C1 segment of cervical spinal cord (tissue), 14 donors: ENCODE data around the gene SKAP2.

Experiments used
- DNase-seq, 14 donors: peaks; one replicate each; lab custom pipeline; 2025; lab: John Stamatoyannopoulos, UW

The SKAP2 gene

GRCh38 chr7:26667514-26668133 is 196.8 kb downstream of the SKAP2 start:
- DNase-seq, result peak in 12 of 14 donors; percentile 34 to 96 (median 70)

- peak in 2 of 14 donors; percentile 23 to 35 for DNase-seq
Observed at GRCh38 chr7:26664735-26665416, 199.5 kb downstream of the SKAP2 start.

GRCh38 chr7:26664274-26664673 is 200.1 kb downstream of the SKAP2 start:
- no peak for DNase-seq

- no peak for DNase-seq
Observed at GRCh38 chr7:26663874-26664273, 200.5 kb downstream of the SKAP2 start.

- DNase-seq, result no peak
Observed at GRCh38 chr7:26662646-26663045, 201.7 kb downstream of the SKAP2 start.

- DNase-seq, result peak in 1 of 14 donors; percentile 45
Observed at GRCh38 chr7:26659121-26659520, 205.3 kb downstream of the SKAP2 start.

GRCh38 chr7:26658389-26659084 is 205.9 kb downstream of the SKAP2 start:
- peak in 6 of 14 donors; percentile 11 to 78 (median 20) for DNase-seq

GRCh38 chr7:26657686-26658388 is 206.6 kb downstream of the SKAP2 start:
- DNase-seq, result peak in 6 of 14 donors; percentile 11 to 92 (median 22)

DNA sequence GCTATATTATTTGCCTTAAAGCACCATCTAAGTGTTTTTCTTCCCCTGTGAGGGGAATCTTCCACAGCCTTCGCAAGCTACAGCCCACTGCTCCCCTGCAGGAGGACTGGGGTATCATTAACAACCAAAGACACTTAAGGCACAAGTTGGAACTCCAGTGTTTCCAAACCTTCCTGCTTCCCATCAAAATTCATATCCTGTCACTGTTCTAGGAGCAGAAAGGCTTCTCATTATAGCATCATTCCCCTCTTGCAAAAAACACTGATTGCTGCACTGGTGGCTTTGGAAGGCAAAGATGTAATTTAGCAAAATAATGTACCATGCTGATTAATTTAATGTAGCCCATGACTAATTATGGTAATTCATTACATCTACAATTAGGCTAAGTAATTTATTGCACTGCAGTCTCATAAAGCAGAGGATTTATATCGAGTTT is 207.2 kb downstream of the SKAP2 start:
- peak in 1 of 14 donors; percentile 81 for DNase-seq

DNA sequence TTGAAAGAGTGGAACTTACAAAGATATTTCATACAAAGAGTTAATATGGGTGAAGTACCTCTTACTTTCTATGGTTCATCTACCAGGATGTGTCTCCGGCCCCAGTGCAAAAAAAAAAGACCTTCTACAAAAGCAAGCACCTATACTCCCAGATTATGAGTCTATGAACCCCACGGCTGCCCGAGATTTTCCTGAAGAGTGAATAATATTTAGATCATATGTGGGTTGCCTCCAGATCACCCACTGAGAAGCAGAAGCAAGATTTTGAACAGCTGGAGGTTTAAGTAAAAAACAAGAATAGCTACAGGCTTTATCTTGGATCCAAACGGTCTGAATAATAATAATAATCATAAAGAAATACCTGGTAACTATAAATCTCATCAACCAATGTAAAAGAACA is 207.7 kb downstream of the SKAP2 start:
- DNase-seq, result peak in 1 of 14 donors; percentile 40

- DNase-seq, result peak in 1 of 14 donors; percentile 33
Observed at GRCh38 chr7:26655781-26656180, 208.6 kb downstream of the SKAP2 start.

DNA sequence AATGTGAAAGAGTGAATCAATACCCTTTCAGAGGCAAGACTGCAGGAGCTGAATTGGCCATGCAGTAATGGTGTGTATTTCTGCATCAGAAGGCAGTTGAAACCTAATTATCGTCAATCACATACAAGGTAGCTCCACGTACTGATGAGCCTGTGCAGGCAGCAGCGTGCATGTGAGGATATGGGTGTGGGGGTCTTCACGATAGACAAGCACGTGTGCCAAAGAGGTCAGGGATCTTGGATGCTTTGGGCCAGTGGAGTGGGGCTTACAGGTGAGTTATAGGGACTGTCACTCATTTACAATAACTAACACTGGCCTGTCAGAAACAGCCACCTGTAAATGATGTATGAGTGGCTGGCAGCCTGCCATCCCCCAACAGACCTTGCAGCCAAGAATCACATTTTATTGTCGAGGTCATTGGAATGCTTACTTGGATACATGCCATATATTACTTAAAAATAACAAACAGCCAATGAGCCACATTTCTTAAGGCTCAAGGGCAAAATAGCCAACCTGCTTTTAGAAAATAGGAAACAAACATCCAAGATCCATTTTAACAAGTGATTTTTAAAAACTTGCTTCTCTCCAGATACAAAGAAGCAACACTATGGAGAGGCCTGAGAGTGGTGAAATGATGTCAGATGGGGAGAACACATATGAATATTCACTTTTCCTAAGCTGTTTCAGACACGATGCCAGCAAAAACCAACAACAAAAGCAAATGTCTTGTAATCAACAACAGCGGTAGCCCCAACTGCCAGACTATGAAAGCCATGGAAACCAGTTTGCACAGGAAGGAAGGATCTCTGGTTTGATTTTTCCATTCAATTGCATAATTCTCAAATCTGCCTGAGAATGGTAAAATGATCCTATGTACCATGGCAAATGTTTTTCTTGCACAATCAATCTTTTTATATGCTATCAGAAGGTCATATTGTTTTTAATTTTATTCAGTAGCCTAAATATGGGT is 210.7 kb downstream of the SKAP2 start:
- DNase-seq, result peak in 1 of 14 donors; percentile 64

DNA sequence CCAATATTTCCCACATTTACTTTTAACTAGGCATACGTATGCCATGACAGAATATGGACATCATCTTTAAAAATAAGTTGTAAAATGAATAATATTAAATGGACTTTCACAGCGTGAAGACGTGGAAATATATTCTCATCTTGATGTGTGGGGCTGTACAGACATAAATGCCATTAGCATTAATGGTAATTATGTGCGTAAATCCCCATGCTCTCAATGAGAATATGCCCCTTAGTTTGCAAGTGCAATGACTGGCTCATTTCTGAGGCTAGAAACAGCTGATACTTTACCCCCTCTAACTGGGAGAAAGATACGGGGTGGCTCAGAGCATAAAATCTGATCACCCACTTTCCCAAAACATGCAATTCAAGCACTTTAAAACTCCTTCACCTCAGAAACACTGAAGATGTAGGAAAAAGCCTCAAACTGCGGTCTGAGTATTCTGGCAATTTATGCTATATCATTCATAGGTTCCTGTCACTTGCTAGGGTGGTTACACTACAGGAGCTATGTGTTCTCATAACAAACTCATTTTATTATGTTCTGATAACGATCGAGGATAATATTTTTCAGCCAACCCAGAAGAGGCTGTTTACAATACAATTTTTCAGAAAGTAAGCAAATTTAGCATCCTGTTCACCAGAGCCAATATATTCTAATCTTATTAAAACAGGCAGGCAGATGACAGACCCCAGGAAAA is 211.8 kb downstream of the SKAP2 start:
- DNase-seq, result no peak

DNA sequence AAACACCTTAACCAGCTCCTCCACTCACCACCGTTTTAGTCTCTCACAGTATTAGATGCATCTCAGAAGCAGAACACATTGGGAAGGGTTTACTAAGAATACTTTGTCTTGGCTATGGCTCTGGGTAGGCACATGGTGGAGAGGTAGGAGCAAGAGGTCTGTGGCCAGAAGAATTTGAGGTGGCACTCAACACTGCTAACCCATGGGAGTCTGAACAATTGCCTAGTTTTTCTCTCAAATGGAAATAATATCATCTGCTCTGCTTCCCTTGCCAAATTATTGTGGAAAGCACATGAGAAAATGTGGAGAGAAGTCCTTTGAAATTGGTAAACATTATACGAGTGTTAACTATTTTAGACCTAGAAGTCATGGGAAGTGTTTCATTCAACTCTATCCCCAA is 214.3 kb downstream of the SKAP2 start:
- DNase-seq, result peak in 1 of 14 donors; percentile 93

- DNase-seq, result peak in 1 of 14 donors; percentile 13
Observed at GRCh38 chr7:26649388-26649787, 215.0 kb downstream of the SKAP2 start.

- DNase-seq, result no peak
Observed at GRCh38 chr7:26648554-26648953, 215.8 kb downstream of the SKAP2 start.

DNA sequence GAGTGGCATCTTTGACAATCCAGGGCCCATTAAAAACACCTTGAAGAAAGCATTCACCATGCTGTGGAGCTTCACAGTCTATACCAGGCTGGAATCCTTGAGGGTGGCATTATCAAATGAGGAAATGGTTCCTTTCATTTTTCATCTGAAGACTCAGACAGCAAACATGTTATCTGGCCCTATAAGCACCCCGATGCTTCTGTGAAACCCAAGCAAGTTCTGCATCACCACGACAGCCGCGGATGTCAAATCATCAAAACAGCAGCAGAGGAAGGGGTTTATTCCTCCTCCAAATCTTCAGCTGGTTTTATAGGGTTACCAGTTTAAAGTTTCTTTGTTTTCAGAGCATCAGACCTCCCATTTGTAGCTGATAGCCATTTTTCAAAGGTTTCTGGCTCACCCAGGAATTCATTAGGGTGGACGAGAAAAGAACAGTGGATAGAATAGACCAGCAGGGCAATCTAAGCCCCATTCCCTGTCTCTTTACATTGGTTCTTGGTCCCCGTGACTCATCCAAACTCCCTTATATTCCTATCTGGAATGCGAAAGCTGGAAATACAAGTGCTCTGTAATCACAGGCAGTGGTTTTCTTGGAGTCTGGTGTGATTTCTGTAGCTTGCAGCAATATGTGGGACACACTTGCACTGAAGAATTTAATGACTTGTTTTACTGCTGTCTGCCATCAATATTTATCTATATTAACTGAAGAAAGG is 217.9 kb downstream of the SKAP2 start:
- no peak for DNase-seq

DNA sequence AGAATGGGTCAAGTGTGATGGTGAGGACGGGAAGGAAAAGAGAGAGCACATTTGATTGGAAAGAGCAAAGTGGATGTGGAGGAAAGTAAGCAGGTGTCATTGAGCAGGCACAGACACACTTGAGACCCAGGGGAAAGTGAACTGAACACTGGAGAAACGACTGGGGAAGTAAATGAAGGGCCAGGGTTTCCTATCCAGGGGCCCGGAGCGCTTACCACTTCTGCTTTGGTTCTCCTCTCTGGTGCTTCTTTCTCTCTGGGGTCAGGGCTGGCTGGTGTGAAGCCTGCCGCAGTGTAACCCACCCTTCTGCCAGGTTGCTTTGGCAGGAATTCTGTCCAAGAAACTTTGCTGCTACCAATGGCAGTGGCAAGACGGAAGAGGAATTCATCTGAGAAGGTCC is 219.3 kb downstream of the SKAP2 start:
- no peak for DNase-seq

DNA sequence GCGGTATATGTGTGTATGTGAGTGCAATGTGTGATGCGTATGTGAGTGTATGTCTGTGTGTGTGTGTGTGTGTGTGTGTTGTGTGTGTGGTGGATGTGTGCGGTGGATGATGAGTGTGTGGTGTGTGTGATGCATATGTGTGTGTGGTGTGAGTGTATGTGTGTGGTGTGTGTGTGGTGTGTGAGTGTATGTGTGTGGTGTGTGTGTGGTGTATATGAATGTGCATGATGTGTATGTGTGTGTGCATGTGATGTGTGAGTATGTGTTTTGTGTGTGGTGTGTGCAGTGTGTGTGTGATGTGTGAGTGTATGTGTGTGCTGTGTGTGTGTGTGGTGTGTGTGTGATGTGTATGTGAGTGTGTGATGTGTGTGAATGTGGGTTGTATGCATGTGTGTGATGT is 222.0 kb downstream of the SKAP2 start:
- no peak for DNase-seq
